GF-D8 (cell line): ENCODE measurements around the gene ECPAS.
"Not testable (repeated sequence)": the region's sequence is repeated elsewhere in the genome, so short reads cannot be mapped to it uniquely, and the experiment has no call there.

Source experiments
- DNase-seq: peaks from one replicate; lab custom pipeline; 2025; lab: John Stamatoyannopoulos, UW

The ECPAS gene

DNA sequence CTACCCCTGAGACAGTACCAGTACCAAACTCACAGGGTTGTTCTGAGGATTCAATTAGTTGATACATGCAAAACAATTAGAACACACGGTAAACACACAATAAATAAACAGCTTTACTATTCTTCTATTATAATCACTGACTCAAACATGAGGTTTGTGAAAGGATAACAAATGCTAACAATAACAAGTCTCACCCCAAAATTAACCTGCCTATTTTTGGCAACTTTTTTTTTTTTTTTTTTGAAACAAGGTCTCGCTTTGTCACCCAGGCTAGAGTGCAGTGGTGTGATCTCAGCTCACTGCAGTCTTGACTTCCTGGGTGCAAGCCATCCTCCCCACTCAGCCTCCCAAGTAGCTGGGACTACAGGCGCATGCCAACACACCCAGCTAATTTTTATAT, 6.5 kb downstream of the ECPAS start:
- no peak for DNase-seq

DNA sequence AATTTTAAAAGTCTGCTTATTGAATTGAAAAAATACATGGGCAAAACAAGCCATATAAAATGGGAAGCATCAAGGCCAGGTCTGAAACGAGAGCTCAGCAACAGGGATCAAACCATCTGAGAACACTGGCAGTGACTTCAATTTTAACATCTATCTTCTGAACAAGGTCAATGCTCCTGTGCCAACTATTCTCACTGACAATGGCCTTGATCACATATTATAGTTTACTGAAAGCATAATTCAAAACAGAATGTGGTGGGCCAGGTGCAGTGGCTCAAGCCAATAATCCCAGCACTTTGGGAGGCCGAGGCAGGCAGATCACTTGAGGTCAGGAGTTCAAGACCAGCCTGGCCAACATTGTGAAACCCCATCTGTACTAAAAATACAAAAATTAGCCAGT, 9.0 kb downstream of the ECPAS start:
- DNase-seq, result no peak

DNA sequence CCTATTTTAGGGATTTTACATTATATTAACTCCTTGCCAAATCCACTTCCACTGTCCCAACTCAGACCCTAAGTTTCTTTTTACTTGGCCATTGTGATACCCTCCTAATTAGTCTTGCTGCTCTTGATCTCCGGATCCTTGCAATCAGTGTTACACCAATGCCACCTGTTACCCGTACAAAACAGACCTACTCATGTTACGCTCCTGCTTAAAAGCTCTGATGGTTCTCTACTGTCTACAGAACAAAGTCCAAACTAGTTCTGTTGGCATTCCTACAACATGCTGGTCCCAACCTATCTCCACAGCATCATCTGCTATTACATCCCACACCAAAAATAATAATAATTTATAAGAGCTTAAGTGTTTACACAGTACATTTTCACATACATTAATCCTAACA, 9.8 kb downstream of the ECPAS start:
- no peak for DNase-seq

DNA sequence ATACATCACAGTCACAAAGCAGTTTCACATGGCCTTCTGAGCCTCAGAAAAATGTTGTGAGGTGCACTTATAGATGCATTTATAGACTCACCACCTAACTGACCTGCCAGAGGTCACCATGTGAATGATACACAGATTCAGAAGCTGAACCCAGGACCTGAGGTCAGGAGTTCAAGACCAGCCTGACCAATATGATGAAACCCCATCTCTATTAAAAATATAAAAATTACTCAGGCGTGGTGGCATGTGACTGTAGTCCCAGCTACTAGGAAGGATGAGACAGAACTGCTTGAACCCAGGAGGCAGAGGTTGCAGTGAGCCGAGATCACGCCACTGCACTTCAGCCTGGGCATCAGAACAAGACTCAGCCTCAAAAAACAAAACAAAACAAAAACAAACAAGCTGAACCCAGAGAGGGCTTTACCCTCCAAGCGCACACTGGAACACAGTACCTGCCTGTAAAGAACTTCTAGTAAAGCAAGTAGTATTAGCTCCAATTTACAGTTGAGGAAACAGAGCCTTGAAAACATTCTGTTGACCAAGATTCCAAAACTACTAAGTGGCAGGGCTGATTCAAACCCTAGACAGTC, 16.3 kb downstream of the ECPAS start:
- no peak for DNase-seq

DNA sequence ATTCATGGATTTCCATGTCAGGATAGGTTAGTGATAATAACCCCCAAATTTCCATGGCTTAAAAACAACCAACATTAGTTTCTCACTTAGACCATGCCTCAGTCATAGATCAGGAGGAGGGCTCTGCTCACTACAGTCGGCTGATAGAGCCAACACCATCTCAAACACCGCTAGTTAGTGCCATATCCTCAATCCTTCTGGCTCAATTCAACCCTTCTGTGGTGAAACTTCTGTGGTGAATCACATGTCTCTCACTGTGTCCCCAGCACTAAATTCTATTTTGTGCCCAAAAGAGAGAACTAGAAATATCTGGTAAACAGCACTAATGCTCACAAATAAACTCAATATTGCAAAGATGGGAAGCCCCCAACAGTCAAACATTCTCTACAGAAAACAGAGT, 21.1 kb downstream of the ECPAS start:
- no peak for DNase-seq

DNA sequence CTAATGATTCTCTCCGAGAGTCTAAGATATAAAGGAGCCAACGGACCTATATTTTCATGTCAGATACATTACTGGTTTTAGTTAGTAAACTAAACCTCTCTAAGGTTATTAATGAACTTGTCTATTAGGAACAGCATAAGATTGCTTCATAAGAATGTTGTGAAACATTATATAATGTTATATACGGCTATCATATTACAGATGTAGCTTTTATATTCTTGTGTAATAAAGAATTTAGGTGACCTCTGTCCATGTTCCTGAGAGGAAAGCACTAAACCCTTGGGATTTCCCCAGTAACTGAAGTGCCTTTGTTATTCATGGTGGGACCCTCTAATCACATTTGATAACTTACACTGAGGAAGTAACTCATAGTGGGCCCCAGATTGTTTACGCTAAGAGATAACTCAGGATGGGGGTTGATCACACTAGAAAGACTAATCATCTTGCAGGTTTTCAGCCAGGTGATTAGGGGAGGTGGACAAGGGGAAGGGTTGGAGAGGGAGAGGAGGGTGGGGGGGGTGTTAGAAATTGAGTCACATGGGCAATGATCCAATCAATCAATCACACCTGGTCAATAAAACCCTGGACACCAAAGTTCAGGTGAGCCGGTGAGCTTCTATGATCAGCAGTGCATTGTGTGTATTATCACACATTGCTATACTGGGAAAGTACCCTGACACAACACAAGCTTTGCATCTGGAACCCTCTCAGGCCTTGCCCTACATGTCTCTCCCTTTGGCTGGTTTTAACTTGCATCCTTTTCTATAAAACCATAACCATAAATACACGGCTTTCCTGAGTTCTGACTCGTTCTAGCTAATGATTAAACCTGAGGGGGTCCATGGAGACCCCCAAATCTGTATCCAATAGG, 25.8 kb downstream of the ECPAS start:
- no peak for DNase-seq

DNA sequence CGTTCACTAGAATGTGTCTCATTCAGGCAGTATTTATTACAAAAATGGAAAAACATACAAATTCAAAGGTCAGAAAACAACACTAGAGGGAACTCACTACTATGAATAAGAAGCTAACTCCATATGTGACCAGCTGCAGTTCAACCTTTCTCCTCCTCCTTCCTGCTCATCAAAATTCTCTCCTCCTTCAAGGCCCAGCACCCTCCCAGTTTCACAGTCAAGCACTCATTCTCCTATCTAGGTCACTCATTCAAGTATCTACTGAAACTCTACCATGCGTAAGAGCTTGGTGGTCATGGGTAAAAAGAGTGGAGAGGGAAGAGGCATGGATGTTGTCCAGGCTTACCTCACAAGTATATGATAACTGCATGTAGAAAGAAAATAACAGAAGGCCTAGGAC, 27.7 kb downstream of the ECPAS start:
- DNase-seq, result no peak

DNA sequence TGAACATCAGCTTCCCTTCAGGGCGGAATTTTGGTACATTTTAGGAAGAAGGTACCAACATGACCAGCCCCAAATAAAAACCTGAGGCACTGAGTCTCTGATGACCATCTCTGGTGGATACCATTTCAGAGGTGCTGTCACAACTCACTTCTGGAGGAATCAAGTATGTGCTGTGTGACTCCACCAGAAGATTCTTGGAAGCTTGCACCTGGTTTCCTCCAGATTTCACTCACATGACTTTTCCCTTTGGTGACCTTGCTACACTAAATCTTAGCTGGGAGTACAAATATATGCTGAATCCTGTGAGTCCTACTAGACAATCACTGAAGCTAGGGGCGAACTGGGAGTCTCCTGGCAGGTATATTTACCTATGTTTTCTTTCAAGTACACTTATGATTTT, 28.5 kb downstream of the ECPAS start:
- no peak for DNase-seq

DNA sequence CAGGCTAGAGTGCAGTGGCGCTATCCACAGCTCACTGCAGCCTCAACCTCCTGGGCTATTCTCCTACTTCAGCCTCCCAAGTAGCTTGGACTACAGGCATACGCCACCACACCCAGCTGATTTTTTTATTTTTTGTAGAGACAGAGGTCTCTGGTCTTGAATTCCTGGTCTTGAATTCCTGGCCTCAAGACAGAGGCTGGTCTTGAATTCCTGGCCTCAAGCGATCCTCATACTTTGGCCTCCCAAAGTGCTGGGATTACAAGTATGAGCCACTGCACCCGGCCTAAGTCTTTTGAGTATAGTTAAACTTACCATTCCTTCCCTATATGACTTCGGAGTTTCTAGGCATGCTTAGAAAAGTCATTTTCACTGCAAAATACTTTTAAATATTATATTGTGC, 29.4 kb downstream of the ECPAS start:
- DNase-seq, result no peak

DNA sequence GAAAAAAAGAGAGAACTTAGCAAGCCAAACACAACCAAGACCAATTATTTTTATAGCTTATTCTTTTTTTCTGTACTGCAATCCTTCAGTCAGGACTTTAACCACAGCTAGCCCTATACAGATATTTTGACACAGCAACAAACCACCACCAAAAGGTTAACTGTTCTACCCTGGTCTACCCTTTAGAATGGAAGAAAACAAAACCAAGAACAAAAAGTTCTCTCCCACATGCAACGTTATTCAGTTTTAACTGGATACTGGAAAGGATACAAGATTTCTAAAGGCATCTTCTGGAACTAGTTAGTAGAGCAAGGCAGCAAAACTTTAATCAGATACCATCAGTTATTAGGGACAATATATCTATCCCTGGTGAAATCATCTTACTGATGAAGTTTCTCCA, 32.6 kb downstream of the ECPAS start:
- no peak for DNase-seq

DNA sequence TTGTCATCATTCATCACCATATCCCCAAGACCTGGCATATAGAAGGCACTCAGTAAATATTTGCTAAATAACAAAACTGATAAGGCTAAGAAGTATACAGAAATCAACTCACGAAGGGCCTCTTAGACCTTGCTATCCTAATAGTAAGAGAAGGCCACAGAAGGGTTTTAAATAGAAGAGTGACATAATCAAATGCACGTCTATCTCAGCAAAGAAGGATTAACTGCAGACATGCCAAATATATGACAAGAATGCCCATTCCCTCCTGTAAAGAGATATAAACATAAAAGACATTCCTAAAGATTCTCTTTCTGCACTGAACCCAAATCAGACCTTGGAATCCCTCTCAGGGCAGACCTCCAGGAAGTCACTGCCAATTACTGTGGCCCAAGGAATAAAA, 34.1 kb downstream of the ECPAS start:
- no peak for DNase-seq

DNA sequence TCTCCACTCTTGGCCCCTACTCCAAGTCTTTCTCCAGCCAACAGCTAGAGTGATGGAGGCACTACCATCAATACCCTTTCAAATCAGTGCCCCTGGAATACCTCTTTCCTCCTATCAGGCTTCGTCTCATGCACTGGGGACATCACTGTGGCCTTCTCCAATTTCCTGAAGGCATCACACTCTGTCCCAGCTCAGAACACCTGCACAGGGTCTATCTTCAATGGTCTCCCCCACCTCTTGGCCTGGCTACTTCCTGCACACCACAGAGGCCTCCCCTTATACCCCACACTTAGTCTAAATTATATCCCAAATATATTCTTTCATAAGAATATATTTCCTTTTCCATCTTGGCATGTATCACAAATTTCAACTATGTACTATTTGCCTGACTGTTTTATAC, 34.5 kb downstream of the ECPAS start:
- no peak for DNase-seq

DNA sequence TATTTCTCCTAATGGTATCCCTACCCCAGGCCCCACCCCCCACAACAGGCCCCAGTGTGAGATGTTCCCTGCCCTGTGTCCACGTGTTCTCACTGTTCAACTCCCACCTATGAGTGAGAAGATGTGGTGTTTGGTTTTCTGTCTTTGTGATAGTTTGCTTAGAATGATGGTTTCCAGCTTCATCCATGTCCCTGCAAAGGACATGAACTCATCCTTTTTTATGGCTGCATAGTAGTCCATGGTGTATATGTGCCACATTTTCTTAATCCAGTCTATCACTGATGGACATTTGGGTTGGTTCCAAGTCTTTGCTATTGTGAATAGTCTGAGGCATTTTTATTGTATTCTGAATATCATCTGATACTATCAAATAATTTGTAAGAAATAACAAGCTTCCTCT, 38.4 kb downstream of the ECPAS start:
- DNase-seq, result not testable (repeated sequence)

DNA sequence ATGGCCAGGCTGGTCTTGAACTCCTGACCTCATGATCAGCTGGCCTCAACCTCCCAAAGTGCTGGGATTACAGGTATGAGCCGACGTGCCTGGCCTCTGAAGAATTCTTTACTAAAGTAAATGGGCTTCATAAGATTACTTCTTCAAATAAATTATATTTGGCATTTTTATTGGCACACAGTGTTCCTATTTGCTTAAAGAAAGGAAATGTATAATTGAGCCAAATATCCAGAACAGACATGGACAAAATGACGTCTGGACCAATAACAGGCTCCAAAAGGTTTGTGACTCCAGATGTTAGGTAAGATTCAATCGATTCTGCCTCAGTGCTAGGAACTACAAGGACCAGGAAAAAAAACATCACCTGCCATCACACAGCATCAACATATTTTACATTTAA, 40.7 kb downstream of the ECPAS start:
- DNase-seq, result no peak

DNA sequence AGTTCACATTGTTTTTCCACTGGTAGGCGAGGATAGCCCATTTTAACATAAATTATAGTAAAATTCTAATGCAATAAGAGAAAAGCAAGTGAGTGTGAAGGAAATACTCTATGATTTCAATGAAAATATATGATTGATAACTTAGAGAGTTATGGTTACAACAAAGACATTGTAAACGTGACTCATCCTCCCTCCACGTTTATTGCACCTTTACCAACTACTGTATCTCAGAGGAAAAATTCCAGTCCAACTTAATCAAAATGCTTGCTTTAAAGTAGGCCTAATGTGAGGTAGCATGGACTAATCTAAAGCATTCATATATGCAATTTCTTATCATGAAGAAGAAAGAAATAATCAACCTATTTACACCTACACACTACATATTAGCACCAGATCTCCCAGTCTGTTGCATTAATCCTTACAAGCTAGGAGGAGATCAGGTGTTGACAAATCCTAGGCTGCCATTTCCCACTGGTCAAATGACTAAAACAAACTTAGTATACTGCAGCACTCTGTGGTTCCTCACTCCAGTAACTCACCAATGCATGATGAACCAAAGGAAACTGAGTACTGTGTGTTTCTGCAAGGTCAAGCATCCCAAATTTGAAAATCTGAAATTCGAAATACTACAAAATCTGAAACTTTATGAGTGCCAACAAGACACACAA, 41.7 kb downstream of the ECPAS start:
- no peak for DNase-seq

DNA sequence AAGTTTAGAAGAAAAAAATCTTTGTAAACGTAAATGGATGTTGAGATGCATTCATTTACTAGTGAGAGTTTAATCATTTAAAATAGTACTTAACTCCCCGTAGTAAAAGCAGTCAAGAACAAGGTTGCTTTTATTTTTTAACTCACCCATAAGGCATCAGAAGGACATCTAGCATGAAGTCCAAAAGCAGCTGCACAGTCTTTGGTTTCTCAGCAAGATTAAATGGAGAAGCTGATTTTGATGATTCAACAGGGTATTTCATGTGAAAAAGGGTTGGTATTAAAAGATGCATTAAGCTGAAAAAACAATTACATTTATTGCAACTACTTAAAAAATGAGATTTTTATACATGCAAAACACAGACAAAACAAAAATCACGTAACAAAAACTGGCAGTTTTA, 44.0 kb downstream of the ECPAS start:
- no peak for DNase-seq

DNA sequence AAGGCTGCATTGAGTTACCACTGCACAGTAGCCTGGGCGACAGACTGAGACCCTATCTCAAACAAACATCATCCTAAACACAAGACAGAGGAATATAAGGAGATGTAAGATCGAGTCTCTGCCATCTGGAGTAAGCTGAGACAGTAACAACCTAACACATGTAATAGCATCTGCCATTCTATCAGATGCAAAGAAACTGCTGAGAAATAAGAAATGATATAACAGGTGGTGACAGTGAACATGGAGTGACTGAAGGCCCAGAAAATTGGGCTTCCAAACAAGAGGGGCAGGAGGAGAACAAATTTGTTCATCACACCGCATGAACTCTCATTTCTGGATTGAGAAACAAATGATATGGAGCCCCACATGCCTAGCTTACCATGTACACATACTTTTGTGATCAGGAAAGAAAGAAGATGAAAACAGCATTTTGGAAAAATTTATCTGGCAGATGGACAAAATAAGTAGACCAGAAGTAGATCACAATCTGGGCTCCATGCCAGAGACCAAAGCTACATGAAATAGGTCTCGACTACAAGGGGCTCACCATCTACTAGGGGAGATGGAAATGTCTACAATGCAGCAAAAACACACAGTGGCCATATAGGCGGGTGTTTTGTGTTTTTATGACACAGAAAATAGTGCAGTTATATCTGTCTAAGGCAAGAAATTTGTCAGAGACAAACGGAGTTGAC, 45.5 kb downstream of the ECPAS start:
- no peak for DNase-seq

DNA sequence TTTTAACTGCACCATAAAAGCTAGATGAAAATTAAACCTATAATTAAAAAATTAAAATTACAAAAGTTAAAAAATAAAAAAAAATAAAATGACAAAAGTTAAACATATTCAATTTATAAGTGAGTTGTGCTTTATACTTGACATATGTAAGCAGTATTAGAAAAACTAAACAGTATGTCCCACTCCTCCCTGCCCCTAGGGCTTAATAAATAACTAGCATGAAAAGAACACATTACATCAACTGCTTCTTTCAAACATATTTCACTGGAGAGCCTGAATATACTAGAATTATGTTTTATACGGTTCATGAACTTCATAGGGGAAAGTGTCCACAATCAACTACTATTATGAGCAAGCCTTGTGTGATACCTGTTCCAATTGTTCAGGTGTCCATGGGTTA, 47.6 kb downstream of the ECPAS start:
- DNase-seq, result no peak

DNA sequence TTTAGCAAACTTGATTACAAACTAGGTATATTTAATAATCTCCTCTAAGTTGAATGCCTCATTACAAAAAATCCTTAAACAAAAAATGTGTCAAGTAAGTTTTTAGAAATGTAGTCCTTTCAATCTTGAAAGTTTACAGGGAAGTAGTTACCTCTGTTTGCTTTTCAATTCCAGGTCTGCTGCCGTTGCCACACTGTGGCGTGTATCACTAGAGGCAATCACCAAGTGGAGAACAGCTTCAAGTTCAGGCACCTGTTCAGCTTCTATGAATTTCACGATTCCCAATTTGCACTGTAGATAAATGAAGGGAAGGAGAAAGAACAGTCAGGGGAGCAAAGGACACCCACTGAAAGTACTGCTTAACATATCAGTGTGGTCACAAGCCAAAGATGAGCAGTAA, 51.1 kb downstream of the ECPAS start:
- no peak for DNase-seq

DNA sequence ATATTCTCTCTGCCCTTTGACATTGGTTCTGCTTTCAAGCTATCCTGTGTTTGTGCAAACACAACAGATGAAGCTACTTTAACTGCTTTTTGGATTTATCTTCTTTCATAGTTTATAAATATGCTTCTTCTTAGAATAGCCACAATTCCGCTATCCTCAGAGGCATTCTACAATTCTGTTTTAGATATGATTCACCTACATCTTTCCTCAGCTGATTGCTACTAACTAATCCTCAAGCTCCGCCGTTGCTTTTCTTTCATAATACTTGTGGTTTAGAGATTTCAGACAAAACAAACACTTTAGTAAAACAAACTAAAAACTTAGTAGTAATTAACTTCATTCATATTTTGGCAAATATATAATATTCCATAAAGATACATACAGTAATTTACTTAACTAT, 52.5 kb downstream of the ECPAS start:
- no peak for DNase-seq

DNA sequence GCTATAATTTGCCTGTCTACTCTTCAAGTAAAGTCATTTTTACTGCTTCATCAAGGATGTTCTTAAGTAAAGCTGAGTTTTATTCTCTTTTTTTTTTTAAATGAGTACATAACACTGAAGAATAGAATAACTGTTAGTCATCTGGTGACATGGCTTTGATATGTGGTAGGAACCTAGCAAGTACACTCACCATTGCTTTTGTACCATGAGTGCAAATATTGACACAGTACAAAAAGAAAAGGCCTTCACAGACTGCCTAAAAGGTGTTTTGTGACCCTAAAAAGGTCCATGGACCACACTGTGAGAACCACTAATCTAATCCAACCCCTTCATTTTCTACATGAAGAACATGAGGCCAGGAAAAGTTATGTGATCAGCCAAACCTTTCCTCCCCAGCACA, 55.0 kb downstream of the ECPAS start:
- no peak for DNase-seq

DNA sequence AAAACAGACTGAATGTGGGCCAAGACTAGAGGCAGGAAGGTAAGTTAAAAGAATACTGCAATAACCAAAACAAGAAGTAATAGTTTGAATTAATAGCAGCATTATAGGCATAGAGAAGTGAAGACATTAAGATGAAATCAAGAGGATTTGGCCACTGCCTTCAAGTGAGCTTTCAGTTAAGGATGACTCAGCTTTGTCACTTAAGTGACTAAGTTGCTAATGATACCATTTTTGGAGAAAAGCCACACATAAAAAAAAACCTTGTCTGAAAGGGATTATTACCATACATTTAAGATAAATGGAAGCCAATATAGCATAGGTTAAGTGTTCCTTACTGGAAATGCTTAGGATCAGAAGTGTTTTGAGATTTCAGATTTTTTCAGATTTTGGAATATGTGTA, 57.0 kb downstream of the ECPAS start:
- DNase-seq, result no peak

DNA sequence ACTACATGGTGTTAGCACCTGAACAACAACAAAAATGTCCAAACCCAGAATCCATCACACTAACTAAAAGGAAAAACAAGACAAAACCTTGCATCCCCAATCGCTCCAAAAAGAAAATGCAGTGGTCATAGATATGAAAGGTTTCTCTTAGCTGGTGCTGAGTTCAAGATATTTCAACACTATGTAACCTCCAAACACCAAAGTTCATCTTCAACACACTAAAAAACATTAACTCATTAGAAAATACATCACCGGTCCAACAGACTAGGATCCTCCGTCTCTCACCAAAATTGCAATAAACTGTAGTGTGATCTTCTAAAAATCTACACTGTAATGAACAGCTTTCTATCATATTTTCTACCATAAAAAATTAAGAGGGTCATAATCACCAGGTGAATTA, 60.8 kb downstream of the ECPAS start:
- no peak for DNase-seq
